NCI-H345 treated with DMSO at 0.1 percent for 48 hours (cell line): ENCODE measurements around the gene C1orf226.
"Not testable (repeated sequence)": the region's sequence is repeated elsewhere in the genome, so short reads cannot be mapped to it uniquely, and the experiment has no call there.

Source experiments
- DNase-seq: peaks from one replicate; lab custom pipeline; 2025; ENCODE audit not compliant: unreplicated experiment; lab: John Stamatoyannopoulos, UW

Gene C1orf226

DNA sequence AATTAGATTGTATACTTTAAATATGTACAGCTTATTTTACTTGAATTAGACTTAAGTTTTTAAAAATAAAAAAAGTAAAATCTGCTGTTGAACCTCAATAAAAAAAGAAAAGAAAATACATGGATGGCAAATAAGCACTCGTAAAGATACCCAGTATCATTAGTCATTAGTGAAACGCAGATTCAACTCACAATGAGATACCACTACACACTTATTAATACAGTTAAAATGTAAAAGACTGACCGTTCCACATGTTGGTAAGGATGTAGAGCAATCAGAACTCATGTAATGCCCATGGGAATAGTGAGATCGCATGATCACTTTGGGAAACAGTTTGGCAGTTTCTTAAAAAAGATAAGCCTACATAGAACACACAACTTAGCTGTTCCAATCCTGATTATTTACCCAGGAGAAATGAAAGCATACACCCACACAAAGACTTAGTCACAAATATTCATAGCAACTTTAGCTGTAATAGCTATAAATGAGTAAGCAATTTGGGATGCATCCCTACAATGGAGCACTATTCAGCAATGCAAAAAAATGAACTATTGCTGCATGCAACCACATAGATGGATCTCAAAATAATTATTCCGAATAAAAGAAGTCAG is 23.1 kb downstream of the C1orf226 start:
- no peak for DNase-seq

- DNase-seq: no peak
These were observed 24.3 kb downstream of the C1orf226 start for GRCh38 chr1:162405800-162406199.

DNA sequence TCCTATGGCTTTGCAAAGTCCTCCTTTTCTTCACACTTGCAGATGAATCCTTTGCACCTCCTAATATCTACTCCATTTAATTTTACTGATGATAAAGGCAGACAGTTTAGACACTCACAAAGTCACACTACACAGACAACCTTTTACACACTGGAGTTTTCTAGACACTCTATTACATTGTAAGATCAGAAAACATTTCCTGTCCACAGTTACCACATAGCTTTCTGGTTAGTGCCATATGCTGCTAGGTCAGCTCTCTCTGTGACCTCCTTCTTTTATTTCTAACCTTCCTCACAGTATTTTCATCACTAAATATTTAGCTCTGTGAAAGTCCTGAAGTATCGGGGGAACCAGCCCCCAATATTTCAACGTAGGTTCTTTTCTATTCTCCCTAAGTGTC is 25.3 kb downstream of the C1orf226 start:
- no peak for DNase-seq

- DNase-seq: no peak
These were observed 26.0 kb downstream of the C1orf226 start for GRCh38 chr1:162407539-162407938.

DNA sequence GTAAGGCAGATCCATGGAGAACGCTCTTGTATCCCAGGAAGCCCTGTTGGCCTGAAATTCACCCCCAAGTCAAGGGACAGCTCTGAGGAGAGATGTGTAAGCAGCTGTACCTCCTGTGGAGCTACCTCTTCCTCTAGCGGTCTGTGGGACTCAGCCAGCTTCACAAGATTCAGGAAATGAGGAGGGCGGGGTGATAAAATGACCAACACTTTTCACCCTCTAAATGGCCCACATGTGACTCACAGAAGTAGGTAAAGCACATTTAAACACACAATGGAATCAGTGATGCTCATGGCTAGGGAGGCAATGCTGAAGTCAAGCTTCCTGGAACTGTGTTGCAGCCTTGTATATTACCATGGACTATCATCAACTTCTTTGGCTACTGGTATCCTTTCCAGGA is 30.5 kb downstream of the C1orf226 start, which contains the start of gene SH2D1B:
TSS of gene SH2D1B (minus strand) at position 135 of the 400 bp plus-strand sequence. CDS start at position 15, 120 bp downstream.
- DNase-seq: no peak

DNA sequence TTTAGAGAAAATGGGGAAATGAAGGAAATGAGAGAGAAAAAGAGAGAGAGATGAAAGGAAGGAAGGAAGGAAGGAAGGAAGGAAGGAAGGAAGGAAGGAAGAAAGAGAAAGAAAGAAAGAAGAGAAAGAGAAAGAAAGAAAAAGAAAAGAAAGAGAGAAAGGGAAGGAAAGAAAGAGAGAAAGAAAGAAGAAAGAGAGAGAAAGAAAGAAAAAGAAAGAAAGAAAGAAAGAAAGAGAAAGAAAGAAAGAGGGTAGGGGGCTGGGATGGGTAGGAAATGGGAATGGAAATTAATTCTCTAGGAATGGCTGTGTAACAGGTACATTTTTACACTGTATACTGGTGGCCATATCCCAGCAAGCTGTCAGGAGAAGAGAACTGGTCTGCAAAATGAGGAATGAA is 34.7 kb downstream of the C1orf226 start:
- DNase-seq: no peak

DNA sequence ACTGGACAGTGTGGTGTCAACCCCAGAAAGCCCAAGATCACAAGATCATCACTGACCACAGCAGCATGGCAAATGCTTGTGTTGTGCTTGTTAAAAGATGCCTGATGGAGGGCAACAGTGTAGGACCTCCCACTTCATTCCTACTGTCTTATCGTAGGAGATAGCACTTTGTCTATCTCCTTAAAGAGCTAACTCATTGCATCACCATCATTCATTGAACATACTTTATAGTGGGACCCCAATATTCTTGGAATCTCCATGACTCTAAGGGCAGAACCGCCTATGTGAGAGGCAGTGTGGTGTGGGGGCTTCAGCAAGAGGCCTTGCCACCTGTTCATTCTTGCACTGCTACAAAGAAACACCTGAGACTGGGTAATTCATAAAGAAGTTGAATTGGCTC is 35.4 kb downstream of the C1orf226 start:
- DNase-seq: no peak

DNA sequence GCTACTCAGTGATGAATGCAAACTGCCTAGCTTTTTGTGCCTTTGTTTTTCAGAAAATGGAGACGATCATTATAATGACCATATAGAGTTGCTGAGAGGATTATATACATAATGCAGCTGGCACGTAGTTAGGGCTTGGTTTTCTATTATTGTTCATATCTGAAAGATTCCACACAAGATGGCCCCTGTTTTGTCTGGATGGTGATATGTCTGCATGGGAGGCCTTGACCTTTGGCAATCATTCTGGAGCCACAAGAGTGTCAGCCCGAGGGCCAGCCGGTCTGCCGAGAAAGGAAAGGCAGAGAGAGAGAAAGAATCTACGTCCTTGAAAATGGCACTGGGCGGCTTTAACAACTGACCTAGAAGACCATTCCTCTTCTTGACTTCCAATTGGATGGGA is 36.1 kb downstream of the C1orf226 start:
- DNase-seq: no peak

DNA sequence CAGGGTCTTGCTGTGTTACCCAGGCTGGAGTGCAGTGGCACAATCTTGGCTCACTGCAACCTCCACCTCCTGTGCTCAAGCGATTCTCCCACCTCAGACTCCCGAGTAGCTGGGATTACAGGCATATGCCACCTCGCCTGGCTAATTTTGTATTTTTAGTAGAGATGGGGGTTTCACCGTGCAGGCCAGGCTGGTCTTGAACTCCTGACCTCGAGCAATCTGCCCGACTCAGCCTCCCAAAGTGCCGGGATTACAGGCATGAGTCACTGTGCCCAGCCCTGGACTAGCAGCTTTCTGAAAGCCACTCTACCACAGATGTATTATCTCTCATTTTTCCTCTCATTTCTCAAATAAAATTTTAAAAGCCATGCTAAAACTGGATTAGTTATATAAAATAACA is 37.1 kb downstream of the C1orf226 start:
- DNase-seq: not testable (repeated sequence)

- DNase-seq: not testable (repeated sequence)
These were observed 38.0 kb downstream of the C1orf226 start for GRCh38 chr1:162419450-162419931.

GRCh38 chr1:162420120-162420519 is 38.6 kb downstream of the C1orf226 start:
- no peak for DNase-seq

DNA sequence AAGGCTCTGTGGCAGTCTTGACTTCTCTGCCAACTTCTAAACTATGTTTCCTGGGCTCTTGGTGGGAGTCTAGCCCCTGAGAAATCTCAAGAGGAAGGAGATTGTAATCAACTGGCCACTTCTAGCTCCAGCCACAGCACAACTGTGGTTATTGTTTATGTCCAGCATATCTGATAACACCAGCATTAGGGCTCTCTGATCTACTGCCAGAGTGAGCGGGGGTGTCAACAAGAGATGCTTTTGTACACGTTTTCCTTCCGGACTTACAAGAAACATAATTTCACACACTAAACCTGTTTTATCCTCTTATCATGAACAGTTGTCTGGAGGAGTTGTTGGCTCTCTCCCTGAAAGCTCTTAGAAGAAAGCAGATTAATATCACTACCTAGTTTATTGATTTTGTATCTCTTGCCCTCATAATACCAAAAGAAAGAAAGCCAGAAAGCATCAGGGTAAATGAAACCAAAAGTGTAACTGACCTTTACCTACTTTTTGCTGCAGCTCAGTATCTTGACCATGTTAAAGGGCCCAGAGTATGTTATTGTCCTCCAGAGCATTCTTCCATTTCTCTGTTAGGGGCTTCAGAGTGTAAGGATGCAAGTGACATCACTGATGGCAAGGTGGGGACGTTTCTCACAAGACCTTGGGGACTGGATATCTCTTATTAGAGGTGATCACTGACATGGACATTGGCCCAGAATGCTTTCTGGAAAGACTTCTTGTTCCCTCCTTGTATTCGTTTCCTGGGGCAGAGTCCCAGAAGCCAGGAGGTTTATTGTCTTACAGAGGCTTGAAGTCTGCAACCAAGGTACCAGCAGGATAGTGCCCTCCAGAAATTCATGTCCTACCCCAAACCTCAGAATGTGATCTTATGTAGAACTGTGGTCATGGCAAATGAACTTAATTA is 40.0 kb downstream of the C1orf226 start:
- no peak for DNase-seq

DNA sequence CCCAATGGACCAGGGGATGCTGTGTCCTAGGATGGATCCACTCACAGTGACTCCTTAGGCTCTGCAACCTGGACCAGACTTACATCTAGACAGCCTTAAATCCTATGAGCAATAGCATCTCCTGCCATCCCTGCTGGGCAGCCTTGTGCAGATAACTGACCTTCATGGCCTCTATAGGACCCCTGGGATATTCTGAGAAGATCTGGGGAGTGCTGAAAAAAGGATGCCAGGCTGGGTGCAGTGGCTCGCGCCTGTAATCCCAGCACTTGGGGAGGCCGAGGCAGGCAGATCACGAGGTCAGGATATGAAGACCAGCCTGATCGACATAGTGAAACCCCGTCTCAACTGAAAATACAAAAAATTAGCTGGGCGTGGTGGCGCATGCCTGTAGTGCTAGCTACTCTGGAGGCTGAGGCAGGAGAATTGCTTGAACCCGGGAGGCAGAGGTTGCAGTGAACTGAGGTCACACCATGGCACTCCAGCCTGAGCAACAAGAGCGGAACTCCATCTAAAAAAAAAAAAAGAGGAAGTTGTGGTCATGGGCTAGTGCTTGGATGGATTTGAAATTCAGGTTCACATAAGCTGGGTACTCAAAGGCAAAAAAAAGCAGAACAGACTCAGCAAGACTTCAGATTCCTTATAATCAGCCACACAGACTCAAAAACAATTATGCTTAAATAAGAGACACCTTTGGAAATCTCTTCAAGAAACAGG is 41.3 kb downstream of the C1orf226 start:
- DNase-seq: no peak

DNA sequence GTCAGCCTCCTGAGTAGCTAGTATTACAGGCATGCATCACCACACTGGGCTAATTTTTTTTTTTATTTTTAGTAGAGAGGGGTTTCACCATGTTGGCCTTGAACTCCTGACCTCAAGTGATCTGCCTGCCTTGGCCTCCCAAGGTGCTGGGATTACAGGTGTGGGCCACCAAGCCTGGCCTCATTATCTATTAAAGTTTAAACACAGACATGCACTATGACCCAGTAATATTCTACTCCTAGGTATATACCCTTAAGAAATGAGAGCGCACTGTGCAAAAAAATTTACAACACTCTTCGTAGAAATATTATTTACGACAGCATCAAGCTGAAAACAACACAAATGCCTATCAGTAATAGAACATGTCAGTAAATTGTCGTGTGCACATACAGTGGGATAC is 49.1 kb downstream of the C1orf226 start:
- DNase-seq: no peak

DNA sequence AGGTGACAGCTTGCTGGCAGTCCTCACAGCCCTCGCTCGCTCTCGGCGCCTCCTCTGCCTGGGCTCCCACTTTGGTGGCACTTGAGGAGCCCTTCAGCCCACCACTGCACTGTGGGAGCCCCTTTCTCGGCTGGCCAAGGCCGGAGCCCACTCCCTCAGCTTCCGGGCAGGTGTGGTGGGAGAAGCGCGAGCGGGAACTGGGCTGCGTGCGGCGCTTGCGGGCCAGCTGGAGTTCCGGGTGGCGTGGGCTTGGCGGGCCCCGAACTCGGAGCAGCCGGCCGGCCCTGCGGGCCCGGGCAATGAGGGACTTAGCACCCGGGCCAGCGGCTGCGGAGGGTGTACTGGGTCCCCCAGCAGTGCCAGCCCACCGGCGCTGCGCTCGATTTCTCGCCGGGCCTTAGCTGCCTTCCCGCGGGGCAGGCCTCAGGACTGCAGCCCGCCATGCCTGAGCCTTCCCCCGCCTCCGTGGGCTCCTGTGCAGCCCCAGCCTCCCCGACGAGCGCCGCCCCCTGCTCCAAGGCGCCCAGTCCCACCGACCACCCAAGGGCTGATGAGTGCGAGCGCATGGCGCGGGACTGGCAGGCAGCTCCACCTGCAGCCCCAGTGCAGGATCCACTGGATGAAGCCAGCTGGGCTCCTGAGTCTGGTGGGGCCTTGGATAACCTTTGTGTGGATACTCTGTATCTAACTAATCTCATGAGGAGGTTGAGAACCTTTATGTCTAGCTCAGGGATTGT is 51.6 kb downstream of the C1orf226 start:
- DNase-seq: not testable (repeated sequence)
